Progenitor cell of endocrine pancreas (in vitro differentiated cells): ENCODE measurements around the gene IMPG1. TPM values are rescaled to one million over a fixed set of nuclear protein-coding genes. Genes with fewer than 3 reads are reported as not detected.
A peak's percentile ranks its signal among the peaks of the same experiment; 100 is the strongest.

ENCODE experiments used
- DNase-seq: peaks from one replicate; pipeline ENCODE4 v3.0.0; 2021; ENCODE audit warnings: low spot score; ENCODE audit not compliant: unreplicated experiment
- H3K27ac Mint-ChIP-seq: 2 replicates; pipeline ENCODE4 v1.8.0; 2021; ENCODE audit warnings: mild to moderate bottlenecking, moderate library complexity, mixed read lengths
- H3K27me3 Mint-ChIP-seq: 2 replicates; pipeline ENCODE4 v1.8.0; 2021; ENCODE audit warnings: mixed read lengths
- H3K36me3 Mint-ChIP-seq: 2 replicates; pipeline ENCODE4 v1.8.0; 2022; ENCODE audit warnings: mixed read lengths; ENCODE audit not compliant: insufficient read depth
- H3K4me1 Mint-ChIP-seq: 2 replicates; pipeline ENCODE4 v1.8.0; 2021; ENCODE audit warnings: low read depth, mixed read lengths
- H3K4me3 Mint-ChIP-seq: 2 replicates; pipeline ENCODE4 v1.8.0; 2021; ENCODE audit warnings: low read depth, mild to moderate bottlenecking, moderate library complexity, mixed read lengths
- H3K9me3 Mint-ChIP-seq: 2 replicates; pipeline ENCODE4 v1.8.0; 2021; ENCODE audit warnings: low read depth, mixed read lengths
- CTCF ChIP-seq: fragments of 200-600 bp; sonication (generic); IDR thresholded peaks from one replicate; pipeline ENCODE4 v1.5.0; 2021; ENCODE audit warnings: antibody characterized with exemption, mild to moderate bottlenecking; ENCODE audit not compliant: unreplicated experiment
- total RNA-seq: library from RNA; stranded (reverse); gene quantifications from 2 replicates; pipeline ENCODE4 v1.2.1, GENCODE V29; 2021

IMPG1 gene
- total RNA-seq, 1 donor from 2014 or later: not detected

GRCh38 chr6:76043690-76044089 is 28.8 kb downstream of the IMPG1 start:
- no peaks in the 10 kb centered on the region for H3K36me3 Mint-ChIP-seq
- H3K4me1 Mint-ChIP-seq: no peaks in the 10 kb centered on the region
- peaks cover 5% of the 10 kb centered on the region for H3K27me3 Mint-ChIP-seq
- no peak overlapping the region for H3K4me3 Mint-ChIP-seq
- TF ChIP-seq CTCF: no peak
- DNase-seq: no peak
- no peaks in the 10 kb centered on the region for H3K9me3 Mint-ChIP-seq
- no peak overlapping the region for H3K27ac Mint-ChIP-seq

GRCh38 chr6:76035713-76036112 is 36.7 kb downstream of the IMPG1 start:
- H3K36me3 Mint-ChIP-seq: no peaks in the 10 kb centered on the region

GRCh38 chr6:76026101-76026500 is 46.4 kb downstream of the IMPG1 start:
- peaks cover 37% of the 10 kb centered on the region for H3K9me3 Mint-ChIP-seq
- H3K4me3 Mint-ChIP-seq: no peak overlapping the region
- H3K27ac Mint-ChIP-seq: no peak overlapping the region

More at GRCh38 chr6:76035713-76036112, 36.7 kb downstream of the IMPG1 start:
- H3K27ac Mint-ChIP-seq: no peak overlapping the region
- no peak for DNase-seq
- TF ChIP-seq CTCF: no peak
- no peak overlapping the region for H3K4me3 Mint-ChIP-seq
- H3K27me3 Mint-ChIP-seq: peaks cover 6% of the 10 kb centered on the region
- H3K4me1 Mint-ChIP-seq: peaks cover 4% of the 10 kb centered on the region
- peaks cover 3% of the 10 kb centered on the region for H3K9me3 Mint-ChIP-seq

GRCh38 chr6:76014626-76015530 is 57.6 kb downstream of the IMPG1 start:
- no peak overlapping the region for H3K4me3 Mint-ChIP-seq
- no peaks in the 10 kb centered on the region for H3K27me3 Mint-ChIP-seq
- peak overlapping the region; percentile 27 for H3K27ac Mint-ChIP-seq
- TF ChIP-seq CTCF: no peak
- peaks cover 8% of the 10 kb centered on the region for H3K4me1 Mint-ChIP-seq
- no peak for DNase-seq
- no peaks in the 10 kb centered on the region for H3K36me3 Mint-ChIP-seq
- H3K9me3 Mint-ChIP-seq: peaks cover 3% of the 10 kb centered on the region

More at GRCh38 chr6:76026101-76026500, 46.4 kb downstream of the IMPG1 start:
- Mint-ChIP-seq H3K36me3 (peaks cover 6% of the 10 kb centered on the region), H3K4me1 (no peaks in the 10 kb centered on the region), H3K27me3 (no peaks in the 10 kb centered on the region)
- no peak for TF ChIP-seq CTCF
- no peak for DNase-seq

GRCh38 chr6:76004202-76004601 is 68.3 kb downstream of the IMPG1 start:
- TF ChIP-seq CTCF: no peak
- no peak overlapping the region for H3K27ac Mint-ChIP-seq
- H3K4me3 Mint-ChIP-seq: no peak overlapping the region
- no peaks in the 10 kb centered on the region for H3K9me3 Mint-ChIP-seq
- no peaks in the 10 kb centered on the region for H3K4me1 Mint-ChIP-seq
- no peaks in the 10 kb centered on the region for H3K36me3 Mint-ChIP-seq
- no peak for DNase-seq
- no peaks in the 10 kb centered on the region for H3K27me3 Mint-ChIP-seq
